ENCODE data around the gene AAMDC. TPM values are rescaled to one million over a fixed set of nuclear protein-coding genes. Genes with fewer than 3 reads are reported as not detected.
A peak's percentile ranks its signal among the peaks of the same experiment; 100 is the strongest.

The AAMDC gene
- total and polyA plus RNA-seq, 10 of the 15 experiments (the other 5 are each of a cell fraction or from before 2014, with no cell fraction given), result 3.7 to 38.3 (median 11.2) TPM

- no peak for TF ChIP-seq HCFC1 (IDR thresholded peaks at IDR 0.05; ENCODE audit: low read length)
- TF ChIP-seq MYB (IDR thresholded peaks at IDR 0.05; ENCODE audit: borderline replicate concordance, low read depth, low read length), result no peak
Measured at GRCh38 chr11:77873345-77873744, 52.4 kb downstream of the AAMDC start (continued).

DNA sequence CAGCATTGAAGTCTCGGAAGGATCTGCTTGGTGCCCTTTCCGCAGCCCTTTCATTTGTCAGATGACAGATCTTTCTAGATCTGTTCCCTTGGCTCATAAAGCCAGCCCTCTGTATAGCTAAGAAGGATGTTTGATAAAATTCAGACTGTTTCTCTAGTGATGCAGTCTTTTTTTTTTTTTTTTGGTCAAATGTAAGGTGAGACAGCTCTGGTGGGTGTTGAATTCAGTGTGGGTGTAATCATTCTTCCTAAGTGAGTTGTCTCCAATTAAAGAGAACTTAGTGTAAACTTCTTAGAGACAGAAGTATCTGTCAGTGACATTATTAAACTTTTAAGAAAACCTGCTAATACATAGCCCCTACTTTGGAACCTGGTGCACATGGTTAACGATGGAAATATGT lies 53.3 kb downstream of the AAMDC start:
- TSS peak; percentile 26 for BruUV-seq (replicated peaks)
- Histone ChIP-seq H3K9me3 (replicated peaks; ENCODE audit: control insufficient read depth, insufficient read depth, low read length) (no peaks in the 10 kb centered on the region), H2AFZ (ENCODE audit: control insufficient read depth, low read depth, low read length) (no peak overlapping the region), H3K27ac (ENCODE audit: control insufficient read depth, insufficient read depth) (no peak overlapping the region), H3K36me3 (ENCODE audit: control insufficient read depth in 2 of 2, insufficient read depth in 2 of 2, low read length in 1 of 2) (peaks cover 0 to 13% of the 10 kb centered on the region in 2 experiments; a peak in 1 of 4 replicates), H3K4me1 (ENCODE audit: control insufficient read depth, insufficient read depth, low read length) (peaks cover 5% of the 10 kb centered on the region; the same call in 1 of the 2 replicates), H3K4me3 (no peak overlapping the region), H3K4me2 (ENCODE audit: control insufficient read depth, insufficient read depth) (no peak overlapping the region), H3K79me2 (ENCODE audit: control insufficient read depth, insufficient read depth, low read length) (no peaks in the 10 kb centered on the region), H3K9ac (ENCODE audit: control insufficient read depth, insufficient read depth, low read length) (no peak overlapping the region), H3K27me3 (replicated peaks in 1 of 2; ENCODE audit: control insufficient read depth in 2 of 2, insufficient read depth in 2 of 2, low read length in 1 of 2) (no peaks in the 10 kb centered on the region), H4K20me1 (ENCODE audit: control insufficient read depth, insufficient read depth) (no peaks in the 10 kb centered on the region)
- intact Hi-C loops (cut with micrococcal nuclease; ENCODE audit: unreplicated experiment), result no loop called here
- CTCF ChIA-PET, result interaction anchor here (0.6 kb wide), 1 partner anchor 40 kb away, joined by 3 read pairs; no protein-coding TSS in a partner anchor
- RAD21 ChIA-PET (ENCODE audit: unreplicated experiment), result no interaction called here
- POLR2A ChIA-PET, result no interaction called here
- TF ChIP-seq NFXL1 (IDR thresholded peaks at IDR 0.05; ENCODE audit: borderline replicate concordance) (no peak), E2F8 (IDR thresholded peaks at IDR 0.05; ENCODE audit: low read depth, partially characterized antibody) (no peak), ZBED1 (IDR thresholded peaks at IDR 0.05; ENCODE audit: borderline replicate concordance) (no peak), SREBF1 (IDR thresholded peaks at IDR 0.05; ENCODE audit: low read length) (no peak), RELA (IDR thresholded peaks at IDR 0.05; ENCODE audit: borderline replicate concordance, partially characterized antibody) (no peak), KAT2A (conservative IDR thresholded peaks at IDR 0.05; ENCODE audit: control insufficient read depth, low read depth, low read length) (no peak), BACH1 (IDR thresholded peaks at IDR 0.05; ENCODE audit: borderline replicate concordance) (no peak), ESRRA (IDR thresholded peaks at IDR 0.05; ENCODE audit: low read length) (no peak), SRF (IDR thresholded peaks at IDR 0.05; ENCODE audit: low read depth in 2 of 2, low read length in 2 of 2) (no peak), TAF1 (IDR thresholded peaks at IDR 0.05; ENCODE audit: borderline replicate concordance, low read depth, low read length) (no peak), BRCA1 (IDR thresholded peaks at IDR 0.05; ENCODE audit: low read depth, low read length) (no peak), EED (IDR thresholded peaks at IDR 0.05; ENCODE audit: low read depth) (no peak), SMAD5 (IDR thresholded peaks at IDR 0.05; ENCODE audit: low read depth) (no peak), SUPT20H (IDR thresholded peaks at IDR 0.05; ENCODE audit: borderline replicate concordance, control insufficient read depth, low read depth, low read length) (no peak), PAX5 (IDR thresholded peaks at IDR 0.05; ENCODE audit: borderline replicate concordance, low read depth, low read length) (no peak)
- TF ChIP-seq, protein P1, sequence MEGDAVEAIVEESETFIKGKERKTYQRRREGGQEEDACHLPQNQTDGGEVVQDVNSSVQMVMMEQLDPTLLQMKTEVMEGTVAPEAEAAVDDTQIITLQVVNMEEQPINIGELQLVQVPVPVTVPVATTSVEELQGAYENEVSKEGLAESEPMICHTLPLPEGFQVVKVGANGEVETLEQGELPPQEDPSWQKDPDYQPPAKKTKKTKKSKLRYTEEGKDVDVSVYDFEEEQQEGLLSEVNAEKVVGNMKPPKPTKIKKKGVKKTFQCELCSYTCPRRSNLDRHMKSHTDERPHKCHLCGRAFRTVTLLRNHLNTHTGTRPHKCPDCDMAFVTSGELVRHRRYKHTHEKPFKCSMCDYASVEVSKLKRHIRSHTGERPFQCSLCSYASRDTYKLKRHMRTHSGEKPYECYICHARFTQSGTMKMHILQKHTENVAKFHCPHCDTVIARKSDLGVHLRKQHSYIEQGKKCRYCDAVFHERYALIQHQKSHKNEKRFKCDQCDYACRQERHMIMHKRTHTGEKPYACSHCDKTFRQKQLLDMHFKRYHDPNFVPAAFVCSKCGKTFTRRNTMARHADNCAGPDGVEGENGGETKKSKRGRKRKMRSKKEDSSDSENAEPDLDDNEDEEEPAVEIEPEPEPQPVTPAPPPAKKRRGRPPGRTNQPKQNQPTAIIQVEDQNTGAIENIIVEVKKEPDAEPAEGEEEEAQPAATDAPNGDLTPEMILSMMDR (IDR thresholded peaks at IDR 0.05 in 2 of 3, conservative IDR thresholded peaks at IDR 0.05 in 1 of 3; ENCODE audit: control insufficient read depth in 2 of 3, extremely low read depth in 1 of 3, insufficient read depth in 1 of 3, low read depth in 3 of 3, low read length in 3 of 3), result no peak
- DNase-seq (ENCODE audit: low read depth, low spot score), result no peak
- in situ Hi-C loops (cut with MboI), result no loop called here
- no peak for FAIRE-seq
- no peak for ATAC-seq
- 82% methylated on average over 3 of the region's 3 CpGs for WGBS (ENCODE audit: insufficient coverage, insufficient replicate concordance, low lambda C conversion rate, missing lambda C conversion rate)
- SMC1A ChIA-PET (ENCODE audit: uncharacterized antibody, unreplicated experiment), result no interaction called here
